Suppressor macrophage treated with lipopolysaccharide for 1 hour (primary cell): ENCODE data around the gene UMPS.
"Not testable (repeated sequence)": the region's sequence is repeated elsewhere in the genome, so short reads cannot be mapped to it uniquely, and the experiment has no call there.

ENCODE experiments used
- DNase-seq, 3 donors: peaks; one replicate each; pipeline ENCODE4 v3.0.0-alpha.2; 2020 to 2022

The UMPS gene

DNA sequence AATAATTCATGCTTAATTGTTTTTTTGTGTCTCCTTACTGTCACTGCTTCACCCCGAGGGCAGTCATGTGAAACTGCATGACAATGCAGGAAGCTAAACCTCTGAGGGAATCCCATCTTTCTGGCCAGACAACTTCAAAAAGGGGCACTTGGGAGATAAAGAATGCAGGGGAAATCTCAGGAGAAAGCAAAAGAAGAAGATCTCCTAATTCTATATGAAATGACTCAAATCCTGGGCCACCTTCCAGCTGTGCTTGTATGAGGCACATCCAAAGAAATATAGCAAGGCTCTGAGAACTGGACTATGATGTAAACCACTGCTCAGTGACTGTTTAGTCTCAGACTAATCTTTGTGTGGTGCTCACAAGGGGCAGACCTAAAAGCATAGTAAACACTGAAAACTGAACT lies 22.6 kb upstream of the UMPS start:
- DNase-seq: peak in 2 of 3 donors; percentile 19 to 29

DNA sequence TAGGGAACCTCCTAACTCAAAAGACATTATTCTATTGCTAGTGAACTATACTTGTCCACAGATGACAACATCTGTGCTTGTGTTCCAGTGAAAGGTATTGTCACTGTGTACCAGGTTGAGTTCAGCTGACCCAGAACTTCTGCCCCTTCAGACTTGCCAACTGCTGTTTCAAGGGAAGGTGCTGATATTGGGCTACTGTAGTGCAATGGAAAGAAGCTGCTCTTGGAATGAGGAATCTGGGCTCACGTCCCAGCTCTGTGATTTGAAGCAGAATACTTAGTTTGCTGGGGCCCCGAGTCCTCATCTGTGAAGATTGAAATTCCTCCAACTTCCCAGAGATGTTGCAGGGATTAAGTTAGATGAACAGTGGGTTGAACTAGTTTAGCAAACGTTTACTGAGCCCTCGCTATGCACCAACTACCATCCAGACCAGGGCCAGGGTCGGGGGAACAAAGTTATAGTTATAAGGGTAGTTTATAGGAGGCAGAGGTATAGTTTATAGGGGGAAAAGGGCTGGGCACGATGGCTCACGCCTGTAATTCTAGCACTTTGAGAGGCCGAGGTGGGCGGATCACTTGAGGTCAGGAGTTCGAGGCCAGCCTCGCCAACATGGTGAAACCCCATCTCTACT lies 15.9 kb upstream of the UMPS start:
- no peak for DNase-seq

- DNase-seq: no peak
Observed at GRCh38 chr3:124722589-124722988, 7.7 kb upstream of the UMPS start.

GRCh38 chr3:124730941-124731297 lies 667 bp downstream of the UMPS start:
- no peak for DNase-seq

GRCh38 chr3:124731760-124732159 lies 1.5 kb downstream of the UMPS start:
- no peak for DNase-seq

- peak; percentile 17 to 37 (median 23) for DNase-seq
Observed at GRCh38 chr3:124741027-124741426, 10.8 kb downstream of the UMPS start.

- no peak for DNase-seq
Observed at GRCh38 chr3:124745756-124746155, 15.5 kb downstream of the UMPS start.

- DNase-seq: no peak
Observed at GRCh38 chr3:124747111-124747981, 17.1 kb downstream of the UMPS start.

DNA sequence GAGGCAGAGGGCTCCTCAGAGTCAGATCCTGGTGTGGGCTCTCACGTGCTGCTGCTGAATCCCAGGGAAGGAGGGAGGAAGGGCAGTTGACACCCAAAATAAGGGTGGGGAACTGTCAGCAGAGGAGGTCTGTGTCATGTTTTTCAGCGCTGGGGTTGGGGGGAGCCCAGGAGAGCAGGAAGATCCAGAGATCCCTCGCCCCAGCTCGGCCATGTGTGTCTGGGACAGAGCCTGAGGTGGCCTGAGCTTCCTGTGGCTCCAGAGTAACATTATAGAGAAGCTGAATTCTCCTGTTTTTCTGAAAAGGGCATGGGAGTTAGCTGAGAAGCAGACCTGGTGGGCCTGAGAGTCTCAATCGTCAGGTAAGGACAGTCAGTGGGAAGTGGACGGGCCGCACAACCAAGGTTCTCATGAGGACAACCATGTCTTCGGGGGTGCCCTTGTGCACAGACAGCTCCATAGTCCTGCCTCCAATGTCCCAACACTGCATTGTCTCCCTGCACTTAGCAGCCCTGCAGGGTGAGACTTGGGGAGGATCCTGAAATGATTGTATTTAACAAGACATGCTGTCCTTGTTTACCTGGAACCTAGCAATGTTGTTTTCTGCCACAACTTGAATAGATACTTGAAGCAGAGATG lies 18.4 kb downstream of the UMPS start:
- no peak for DNase-seq

- not testable (repeated sequence) for DNase-seq
Observed at GRCh38 chr3:124749877-124750276, 19.6 kb downstream of the UMPS start.

DNA sequence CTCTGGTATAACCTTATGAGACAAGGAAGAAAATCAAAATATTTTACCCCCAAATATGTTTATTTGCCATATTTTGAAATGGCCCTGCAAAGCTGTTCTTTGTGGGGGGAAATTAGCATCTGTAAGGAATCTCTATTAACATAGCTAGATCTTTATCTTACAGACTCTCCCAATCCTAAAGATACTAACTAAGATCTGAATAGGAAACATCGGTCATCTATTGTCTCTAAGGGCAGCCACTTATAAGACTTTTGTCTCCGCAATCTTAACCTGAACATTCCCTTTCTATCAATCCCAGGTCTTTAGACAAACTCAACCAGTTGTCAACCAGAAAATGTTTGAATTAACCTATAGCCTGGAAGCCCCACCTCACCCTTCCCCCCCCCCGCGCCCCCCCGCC lies 21.2 kb downstream of the UMPS start:
- no peak for DNase-seq

GRCh38 chr3:124752051-124752450 lies 21.8 kb downstream of the UMPS start:
- DNase-seq: no peak

- not testable (repeated sequence) for DNase-seq
Observed at GRCh38 chr3:124757926-124758325, 27.7 kb downstream of the UMPS start.

DNA sequence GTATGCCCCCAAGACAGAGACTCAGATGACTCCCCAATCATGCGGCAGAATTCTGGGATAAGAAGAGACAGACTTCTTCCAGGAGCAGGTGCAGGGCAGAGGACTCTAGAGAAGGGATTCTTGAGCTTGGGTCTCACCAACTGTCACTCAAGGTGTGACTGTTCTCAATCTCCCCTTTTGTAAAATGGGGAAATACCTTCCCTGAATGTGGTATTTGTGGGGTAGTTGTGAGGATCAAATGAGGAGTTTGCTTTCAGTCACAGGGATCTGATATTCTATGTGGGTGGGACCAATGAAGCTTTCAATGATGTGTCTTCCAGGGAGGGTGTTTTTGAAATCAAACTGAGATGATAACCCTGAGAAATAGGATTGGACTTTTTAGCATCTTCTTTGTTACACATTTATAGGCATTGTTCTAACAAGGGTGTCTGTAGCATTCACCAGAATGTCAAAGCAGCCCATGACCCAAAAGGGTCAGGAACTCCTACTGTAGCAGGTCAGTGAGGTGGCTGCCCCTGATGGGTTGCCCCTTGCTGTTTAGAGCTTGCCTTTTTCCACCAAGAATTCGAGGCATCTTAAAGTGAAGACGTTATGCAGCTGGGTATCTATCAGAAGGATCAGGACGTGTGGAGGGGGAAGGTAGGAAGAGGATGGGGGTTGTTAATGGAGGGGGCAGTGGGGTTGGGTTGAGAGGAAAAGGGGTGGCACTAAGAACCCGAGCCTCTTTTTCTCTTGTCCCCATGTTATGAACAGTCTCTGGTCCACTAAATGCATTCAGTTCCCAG lies 28.8 kb downstream of the UMPS start:
- DNase-seq: no peak

GRCh38 chr3:124759666-124760401 lies 29.6 kb downstream of the UMPS start:
- DNase-seq: no peak

- no peak for DNase-seq
Observed at GRCh38 chr3:124760601-124761000, 30.3 kb downstream of the UMPS start.

GRCh38 chr3:124761250-124761796 lies 31.1 kb downstream of the UMPS start:
- DNase-seq: peak; percentile 88 to 93 (median 91)

- DNase-seq: peak in 2 of 3 donors; percentile 37 to 69
Observed at GRCh38 chr3:124761935-124762660, 31.8 kb downstream of the UMPS start.

GRCh38 chr3:124762661-124763011 lies 32.4 kb downstream of the UMPS start:
- DNase-seq: no peak

DNA sequence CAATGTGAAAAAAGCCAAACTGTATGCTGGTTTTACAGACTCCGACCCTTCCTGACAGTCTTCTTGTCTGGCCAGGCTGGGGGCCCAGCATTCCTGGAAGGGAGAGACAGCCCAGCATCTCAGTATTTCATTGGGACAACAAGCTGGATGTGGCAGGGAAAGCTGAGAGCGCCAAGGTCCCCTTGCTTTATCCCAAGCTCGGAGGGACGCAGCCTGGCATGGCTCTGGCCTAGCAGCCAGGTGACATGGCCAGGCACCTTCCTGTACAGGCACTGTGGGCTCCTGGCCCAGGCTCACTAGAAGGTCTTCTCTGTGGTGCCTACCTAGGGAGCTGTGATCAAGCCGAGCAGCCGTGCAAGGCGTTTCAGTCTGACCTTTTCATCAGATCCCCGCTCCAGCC lies 33.0 kb downstream of the UMPS start:
- no peak for DNase-seq

DNA sequence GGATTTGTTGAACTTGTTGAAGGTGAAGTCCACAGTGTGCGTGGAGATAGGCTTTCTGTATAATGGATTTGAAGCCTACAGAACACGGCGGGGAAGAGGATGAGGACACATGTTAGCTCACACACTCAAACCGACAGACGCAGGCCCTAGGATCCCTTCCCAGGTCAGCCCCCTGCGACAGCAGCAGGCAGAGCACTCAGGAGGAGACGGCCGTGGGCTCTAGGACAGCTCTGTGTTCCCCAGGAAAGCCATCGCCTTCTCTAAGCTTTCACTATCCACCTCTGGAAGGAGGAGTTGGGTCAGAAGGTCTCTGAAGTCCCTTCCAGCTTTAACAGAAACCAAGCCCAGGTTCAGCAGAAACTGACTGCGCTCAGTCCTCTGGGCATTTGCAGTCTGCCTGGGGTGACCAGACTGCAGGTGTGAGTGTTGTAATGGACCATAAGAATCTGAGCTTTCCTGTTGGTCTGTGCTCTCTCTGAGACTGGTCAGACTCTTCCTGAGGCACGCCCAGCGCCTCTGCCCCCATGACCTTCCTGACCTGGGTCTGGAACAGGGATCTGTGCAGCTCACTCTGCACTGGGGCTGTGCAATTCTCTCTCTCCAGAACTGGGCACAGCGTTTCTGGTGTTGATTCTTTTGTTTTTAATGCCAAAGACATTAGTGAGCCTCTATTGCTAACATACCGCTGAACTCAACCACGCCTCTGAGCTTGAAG lies 33.5 kb downstream of the UMPS start:
- no peak for DNase-seq
